ENCODE data around the gene WRNIP1. TPM values are rescaled to one million over a fixed set of nuclear protein-coding genes. Genes with fewer than 3 reads are reported as not detected.
A peak's percentile ranks its signal among the peaks of the same experiment; 100 is the strongest.

WRNIP1 gene
- total and polyA plus RNA-seq, 9 of the 15 experiments (the other 6 are each of a cell fraction or from before 2014, with no cell fraction given): 13.2 to 63.6 (median 48.6) TPM

GRCh38 chr6:2749969-2750600 is 15.1 kb upstream of the WRNIP1 start (continued):
- TF ChIP-seq, protein P1, sequence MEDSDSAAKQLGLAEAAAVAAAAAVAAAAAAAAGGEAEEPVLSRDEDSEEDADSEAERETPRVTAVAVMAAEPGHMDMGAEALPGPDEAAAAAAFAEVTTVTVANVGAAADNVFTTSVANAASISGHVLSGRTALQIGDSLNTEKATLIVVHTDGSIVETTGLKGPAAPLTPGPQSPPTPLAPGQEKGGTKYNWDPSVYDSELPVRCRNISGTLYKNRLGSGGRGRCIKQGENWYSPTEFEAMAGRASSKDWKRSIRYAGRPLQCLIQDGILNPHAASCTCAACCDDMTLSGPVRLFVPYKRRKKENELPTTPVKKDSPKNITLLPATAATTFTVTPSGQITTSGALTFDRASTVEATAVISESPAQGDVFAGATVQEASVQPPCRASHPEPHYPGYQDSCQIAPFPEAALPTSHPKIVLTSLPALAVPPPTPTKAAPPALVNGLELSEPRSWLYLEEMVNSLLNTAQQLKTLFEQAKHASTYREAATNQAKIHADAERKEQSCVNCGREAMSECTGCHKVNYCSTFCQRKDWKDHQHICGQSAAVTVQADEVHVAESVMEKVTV (CRISPR knock-in tag; IDR thresholded peaks at IDR 0.05): 0 out of 2 replicates have a peak, but pooled peaks have one; percentile 20
- TF ChIP-seq MTA3 (IDR thresholded peaks at IDR 0.05; ENCODE audit: borderline replicate concordance) (0 out of 2 replicates have a peak, but pooled peaks have one; percentile 14), JUN (IDR thresholded peaks at IDR 0.05; ENCODE audit: borderline replicate concordance, low read depth, low read length) (0 out of 2 replicates have a peak, but pooled peaks have one; percentile 32), JUN (CRISPR knock-in tag; IDR thresholded peaks at IDR 0.05; ENCODE audit: borderline replicate concordance) (no peak), CC2D1A (IDR thresholded peaks at IDR 0.05) (0 out of 2 replicates have a peak, but pooled peaks have one; percentile 41), SMARCA4 (IDR thresholded peaks at IDR 0.05) (peak; percentile 19; the same call in 1 of the 2 replicates), RBM34 (IDR thresholded peaks at IDR 0.05; ENCODE audit: borderline replicate concordance, insufficient read depth, low read length) (0 out of 2 replicates have a peak, but pooled peaks have one; percentile 46), RCOR1 (IDR thresholded peaks at IDR 0.05; ENCODE audit: borderline replicate concordance in 1 of 2, low read depth in 2 of 2, low read length in 2 of 2) (0 out of 4 replicates have a peak, but pooled peaks of 1 of the 2 experiments have one; percentile 8), YY1 (IDR thresholded peaks at IDR 0.05; ENCODE audit: borderline replicate concordance in 1 of 3, control insufficient read depth in 1 of 3, extremely low read depth in 1 of 3, insufficient read depth in 3 of 3, insufficient read length in 1 of 3, insufficient replicate concordance in 2 of 3, low read depth in 1 of 3, low read length in 2 of 3) (peak in 1 of 3 experiments; percentile 61), ZNF165 (CRISPR knock-in tag; IDR thresholded peaks at IDR 0.05; ENCODE audit: borderline replicate concordance) (no peak), MYC (IDR thresholded peaks at IDR 0.05; ENCODE audit: low read depth, low read length) (peak; percentile 80), MYC (CRISPR knock-in tag; IDR thresholded peaks at IDR 0.05; ENCODE audit: borderline replicate concordance, low read depth) (no peak), FOXM1 (IDR thresholded peaks at IDR 0.05; ENCODE audit: low read depth) (peak; percentile 57; the same call in 1 of the 2 replicates), FOXM1 (CRISPR knock-in tag; IDR thresholded peaks at IDR 0.05; ENCODE audit: low read depth) (no peak), MYBL2 (IDR thresholded peaks at IDR 0.05; ENCODE audit: low read depth) (0 out of 2 replicates have a peak, but pooled peaks have one; percentile 37), MYBL2 (CRISPR knock-in tag; IDR thresholded peaks at IDR 0.05; ENCODE audit: borderline replicate concordance) (no peak), KLF16 (IDR thresholded peaks at IDR 0.05) (peak; percentile 58), POLR2H (tag; IDR thresholded peaks at IDR 0.05; ENCODE audit: low read depth) (peak; percentile 34)
- TF ChIP-seq, protein P2, sequence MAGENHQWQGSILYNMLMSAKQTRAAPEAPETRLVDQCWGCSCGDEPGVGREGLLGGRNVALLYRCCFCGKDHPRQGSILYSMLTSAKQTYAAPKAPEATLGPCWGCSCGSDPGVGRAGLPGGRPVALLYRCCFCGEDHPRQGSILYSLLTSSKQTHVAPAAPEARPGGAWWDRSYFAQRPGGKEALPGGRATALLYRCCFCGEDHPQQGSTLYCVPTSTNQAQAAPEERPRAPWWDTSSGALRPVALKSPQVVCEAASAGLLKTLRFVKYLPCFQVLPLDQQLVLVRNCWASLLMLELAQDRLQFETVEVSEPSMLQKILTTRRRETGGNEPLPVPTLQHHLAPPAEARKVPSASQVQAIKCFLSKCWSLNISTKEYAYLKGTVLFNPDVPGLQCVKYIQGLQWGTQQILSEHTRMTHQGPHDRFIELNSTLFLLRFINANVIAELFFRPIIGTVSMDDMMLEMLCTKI (IDR thresholded peaks at IDR 0.05; ENCODE audit: partially characterized antibody): no peak
